Vagina (tissue), 2 donors: ENCODE results near the gene CHRM5.

ENCODE experiments used
- POLR2AphosphoS5 ChIP-seq, 2 donors: sonication (generic); formaldehyde crosslinking; IDR thresholded peaks; one replicate each; pipeline ENCODE4 v1.9.0; 2017; ENCODE audit warnings: antibody characterized with exemption in 2 of 2, mild to moderate bottlenecking in 2 of 2, low read depth in 1 of 2; ENCODE audit not compliant: insufficient read depth in 1 of 2
- TF ChIP-seq, protein P1 (sequence below), 3 experiments: fragments of 450-650 bp in 2 of 3; fragments of 200-600 bp in 1 of 3; sonication (generic) in 1 of 3; IDR thresholded peaks; one replicate each; pipeline ENCODE4 v1.5.1; 2017 to 2019; ENCODE audit warnings: antibody characterized with exemption in 3 of 3, mild to moderate bottlenecking in 2 of 3, moderate library complexity in 2 of 3

DNA sequence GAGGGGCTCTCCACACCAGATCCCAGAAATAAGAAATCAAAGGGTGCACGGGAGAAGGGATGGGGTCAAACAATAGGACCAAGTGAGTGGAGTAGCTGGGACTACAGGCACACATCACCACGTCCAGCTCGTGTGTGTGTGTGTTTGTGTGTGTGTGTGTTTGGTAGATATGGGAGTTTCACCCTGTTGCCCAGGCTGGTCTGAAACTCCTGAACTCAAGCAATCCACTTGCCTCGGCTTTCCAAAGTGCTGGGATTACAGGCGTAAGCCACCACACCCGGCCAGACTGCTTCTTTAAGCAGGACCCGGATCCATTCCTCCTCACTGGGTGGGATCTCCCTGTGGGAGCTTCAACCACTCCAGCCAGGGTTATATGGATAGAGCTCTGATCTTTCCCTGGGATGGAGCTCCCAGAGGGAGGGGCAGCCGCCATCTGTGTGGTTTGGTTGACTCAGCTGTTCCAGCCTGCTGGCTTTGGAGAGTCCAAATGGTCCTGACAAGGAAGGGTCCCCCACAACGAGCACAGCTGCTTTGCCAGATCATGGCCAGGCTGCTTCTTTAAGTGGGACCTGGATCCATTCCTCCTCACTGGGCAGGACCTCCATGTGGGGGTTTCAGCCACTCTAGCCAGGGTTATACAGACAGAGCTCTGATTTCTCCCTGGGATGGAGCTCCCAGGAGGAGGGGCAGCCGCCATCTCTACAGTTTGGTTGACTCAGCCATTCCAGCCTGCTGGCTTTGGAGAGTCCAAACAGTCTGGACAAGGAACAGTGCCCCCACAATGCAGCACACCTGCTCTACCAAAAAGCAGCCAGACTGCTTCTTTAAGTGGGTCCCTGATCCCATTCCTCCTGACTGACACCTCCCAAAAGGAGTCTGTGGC is 79.8 kb downstream of the CHRM5 start:
- no peak for TF ChIP-seq POLR2AphosphoS5 (IDR thresholded peaks at IDR 0.05; ENCODE audit: insufficient read depth in 1 of 2, low read depth in 1 of 2)
- TF ChIP-seq, protein P1, sequence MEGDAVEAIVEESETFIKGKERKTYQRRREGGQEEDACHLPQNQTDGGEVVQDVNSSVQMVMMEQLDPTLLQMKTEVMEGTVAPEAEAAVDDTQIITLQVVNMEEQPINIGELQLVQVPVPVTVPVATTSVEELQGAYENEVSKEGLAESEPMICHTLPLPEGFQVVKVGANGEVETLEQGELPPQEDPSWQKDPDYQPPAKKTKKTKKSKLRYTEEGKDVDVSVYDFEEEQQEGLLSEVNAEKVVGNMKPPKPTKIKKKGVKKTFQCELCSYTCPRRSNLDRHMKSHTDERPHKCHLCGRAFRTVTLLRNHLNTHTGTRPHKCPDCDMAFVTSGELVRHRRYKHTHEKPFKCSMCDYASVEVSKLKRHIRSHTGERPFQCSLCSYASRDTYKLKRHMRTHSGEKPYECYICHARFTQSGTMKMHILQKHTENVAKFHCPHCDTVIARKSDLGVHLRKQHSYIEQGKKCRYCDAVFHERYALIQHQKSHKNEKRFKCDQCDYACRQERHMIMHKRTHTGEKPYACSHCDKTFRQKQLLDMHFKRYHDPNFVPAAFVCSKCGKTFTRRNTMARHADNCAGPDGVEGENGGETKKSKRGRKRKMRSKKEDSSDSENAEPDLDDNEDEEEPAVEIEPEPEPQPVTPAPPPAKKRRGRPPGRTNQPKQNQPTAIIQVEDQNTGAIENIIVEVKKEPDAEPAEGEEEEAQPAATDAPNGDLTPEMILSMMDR (IDR thresholded peaks at IDR 0.05) = no peak
